Thyroid gland (tissue), 4 donors: ENCODE measurements around the gene CENPE. TPM values are rescaled to one million over a fixed set of nuclear protein-coding genes. Genes with fewer than 3 reads are reported as not detected.

Experiments used
- DNase-seq, 2 donors: peaks; one replicate each; pipeline ENCODE4 v3.0.0-alpha.2; 2019
- H3K27ac ChIP-seq, 3 donors: fragments of 200-600 bp; sonication (generic); 1 replicate in 2 of 3; 2 replicates in 1 of 3; pipeline ENCODE4 v1.5.1; 2016 to 2019; ENCODE audit warnings: mild to moderate bottlenecking in 1 of 3, moderate library complexity in 1 of 3
- H3K27me3 ChIP-seq: fragments of 200-600 bp; sonication (generic); one replicate; pipeline ENCODE4 v1.5.1; 2019
- H3K36me3 ChIP-seq, 2 donors: fragments of 200-600 bp; sonication (generic); one replicate each; pipeline ENCODE4 v1.5.1; 2016 to 2019
- H3K4me1 ChIP-seq, 2 donors: fragments of 200-600 bp; sonication (generic); one replicate each; pipeline ENCODE4 v1.5.1; 2017 to 2019
- H3K4me3 ChIP-seq, 3 donors: fragments of 200-600 bp; sonication (generic); replicated peaks in 1 of 3; 1 replicate in 2 of 3; 2 replicates in 1 of 3; pipeline ENCODE4 v1.5.1; 2016; ENCODE audit warnings: mild to moderate bottlenecking in 1 of 3
- H3K9me3 ChIP-seq: fragments of 200-600 bp; sonication (generic); one replicate; pipeline ENCODE4 v1.5.1; 2017
- POLR2A ChIP-seq, 2 donors: fragments of 450-650 bp; IDR thresholded peaks; one replicate each; pipeline ENCODE4 v1.6.1; 2017; ENCODE audit warnings: antibody characterized with exemption in 2 of 2, mild to moderate bottlenecking in 2 of 2, moderate library complexity in 1 of 2
- WGBS, 2 donors: methylation state at CpG; one replicate each; pipeline ENCODE4 v1.1.5; 2017; 5-methylcytosine and 5-hydroxymethylcytosine counted together
- intact Hi-C: fragments of 100-400 bp; cut with DNase I; formaldehyde crosslinking; loops from one replicate; pipeline ENCODE4 v1.15.1; 2023
- total RNA-seq, 4 donors: library from RNA; depleted of rRNA; stranded (reverse); fragments of >200 nt; gene quantifications; one replicate each; pipeline ENCODE4 v1.2.3, GENCODE V29; 2016
- TF ChIP-seq, protein P1 (sequence below), 6 experiments: fragments of 200-600 bp in 3 of 6; fragments of 450-650 bp in 3 of 6; sonication (generic) in 3 of 6; IDR thresholded peaks; one replicate each; pipeline ENCODE4 v1.5.1; 2016 to 2019; ENCODE audit warnings: antibody characterized with exemption in 6 of 6, mild to moderate bottlenecking in 2 of 6, inconsistent platforms in 1 of 6, moderate library complexity in 1 of 6

The CENPE gene
- total RNA-seq, 4 donors from 2014 or later: 0.38 to 0.78 (median 0.53) TPM

DNA sequence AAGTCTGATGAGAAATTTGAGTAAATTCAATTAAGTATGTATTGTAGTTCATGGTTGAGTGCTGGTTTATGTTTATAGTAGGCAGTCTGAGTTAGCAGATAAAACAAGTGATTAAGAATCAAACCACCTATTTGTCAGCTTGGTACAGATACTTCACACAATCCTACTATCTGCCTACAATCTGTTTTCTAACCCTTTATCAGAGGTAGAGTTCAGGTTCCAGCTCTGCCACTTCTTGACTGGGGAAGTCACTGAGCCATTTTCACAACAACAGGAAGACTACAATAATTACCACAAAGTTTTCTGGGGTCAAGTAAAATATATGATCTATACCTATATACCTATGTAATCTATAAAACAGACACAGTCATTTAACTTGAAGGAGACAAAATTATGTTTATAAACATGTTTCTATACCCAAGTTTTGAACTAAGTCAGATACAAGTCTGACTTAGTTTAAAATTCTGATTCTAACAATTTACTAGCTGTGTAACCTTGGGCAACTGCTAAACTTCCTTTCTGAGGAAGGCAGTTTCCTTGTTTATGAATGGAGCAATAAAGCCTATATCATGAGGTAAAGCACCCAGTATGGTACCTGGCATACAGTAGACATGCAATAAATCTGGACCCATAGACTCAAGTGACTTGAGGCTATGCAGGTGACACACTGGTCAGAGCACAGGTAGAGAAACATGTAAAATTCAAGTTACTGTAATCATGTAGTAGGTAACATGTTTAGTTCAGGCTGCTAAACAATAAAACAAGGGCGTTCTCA, 61.3 kb downstream of the CENPE start:
- Histone ChIP-seq H3K4me3 (no peak overlapping the region), H3K27me3 (no peaks in the 10 kb centered on the region), H3K4me1 (no peaks in the 10 kb centered on the region), H3K9me3 (no peaks in the 10 kb centered on the region), H3K36me3 (no peaks in the 10 kb centered on the region), H3K27ac (no peak overlapping the region)
- TF ChIP-seq, protein P1, sequence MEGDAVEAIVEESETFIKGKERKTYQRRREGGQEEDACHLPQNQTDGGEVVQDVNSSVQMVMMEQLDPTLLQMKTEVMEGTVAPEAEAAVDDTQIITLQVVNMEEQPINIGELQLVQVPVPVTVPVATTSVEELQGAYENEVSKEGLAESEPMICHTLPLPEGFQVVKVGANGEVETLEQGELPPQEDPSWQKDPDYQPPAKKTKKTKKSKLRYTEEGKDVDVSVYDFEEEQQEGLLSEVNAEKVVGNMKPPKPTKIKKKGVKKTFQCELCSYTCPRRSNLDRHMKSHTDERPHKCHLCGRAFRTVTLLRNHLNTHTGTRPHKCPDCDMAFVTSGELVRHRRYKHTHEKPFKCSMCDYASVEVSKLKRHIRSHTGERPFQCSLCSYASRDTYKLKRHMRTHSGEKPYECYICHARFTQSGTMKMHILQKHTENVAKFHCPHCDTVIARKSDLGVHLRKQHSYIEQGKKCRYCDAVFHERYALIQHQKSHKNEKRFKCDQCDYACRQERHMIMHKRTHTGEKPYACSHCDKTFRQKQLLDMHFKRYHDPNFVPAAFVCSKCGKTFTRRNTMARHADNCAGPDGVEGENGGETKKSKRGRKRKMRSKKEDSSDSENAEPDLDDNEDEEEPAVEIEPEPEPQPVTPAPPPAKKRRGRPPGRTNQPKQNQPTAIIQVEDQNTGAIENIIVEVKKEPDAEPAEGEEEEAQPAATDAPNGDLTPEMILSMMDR (IDR thresholded peaks at IDR 0.05): no peak
- no peak for TF ChIP-seq POLR2A (IDR thresholded peaks at IDR 0.05)
- intact Hi-C loops: no loop called here
- no peak for DNase-seq
- WGBS, 2 donors: 93 to 94% methylated on average over 1 of the region's 1 CpG

DNA sequence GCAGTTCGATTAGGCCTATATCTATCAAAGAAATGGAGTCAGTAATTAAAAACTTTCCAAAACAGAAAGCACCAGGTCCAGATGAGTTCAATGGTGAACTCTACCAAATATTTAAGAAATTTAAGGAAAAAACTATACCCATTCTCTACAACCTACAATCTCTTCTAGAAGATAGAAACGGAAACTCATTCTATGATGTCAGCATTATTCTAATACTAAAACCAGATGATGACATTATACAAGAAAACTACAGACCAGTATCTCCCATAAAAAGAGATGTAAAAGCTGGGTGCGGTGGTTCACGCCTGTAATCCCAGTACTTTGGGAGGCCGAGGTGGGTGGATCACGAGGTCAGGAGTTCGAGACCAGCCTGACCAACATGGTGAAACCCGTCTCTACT, 69.0 kb downstream of the CENPE start:
- Histone ChIP-seq H3K36me3 (no peaks in the 10 kb centered on the region), H3K4me3 (no peak overlapping the region), H3K27me3 (no peaks in the 10 kb centered on the region), H3K4me1 (no peaks in the 10 kb centered on the region), H3K9me3 (no peaks in the 10 kb centered on the region), H3K27ac (no peak overlapping the region)
- no peak for TF ChIP-seq POLR2A (IDR thresholded peaks at IDR 0.05)
- TF ChIP-seq, protein P1 (IDR thresholded peaks at IDR 0.05): no peak
- intact Hi-C loops: no loop called here
- 98% methylated on average over 8 of the region's 8 CpGs for WGBS, 2 donors
- no peak for DNase-seq

DNA sequence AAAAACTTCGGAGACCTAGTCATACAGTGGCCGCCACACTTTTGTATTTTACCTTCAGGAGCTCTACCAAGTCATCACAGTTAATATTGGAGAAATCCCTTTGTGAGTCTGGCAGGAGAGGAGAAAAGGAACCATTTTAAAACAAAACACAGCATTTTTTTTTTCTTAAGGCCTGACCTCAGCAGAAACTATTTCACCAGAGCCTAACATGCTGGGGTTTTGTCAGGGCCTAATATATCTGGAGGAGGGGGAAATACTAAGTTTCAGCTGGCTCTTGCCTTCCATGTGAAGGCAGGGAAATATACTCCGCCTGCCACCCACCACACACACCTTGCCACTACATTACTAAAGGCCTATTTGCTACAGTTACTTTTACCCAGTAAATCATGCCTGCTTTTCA, 72.0 kb downstream of the CENPE start:
- Histone ChIP-seq H3K27me3 (no peaks in the 10 kb centered on the region), H3K9me3 (no peaks in the 10 kb centered on the region), H3K4me3 (no peak overlapping the region), H3K4me1 (no peaks in the 10 kb centered on the region), H3K36me3 (no peaks in the 10 kb centered on the region), H3K27ac (no peak overlapping the region)
- DNase-seq: no peak
- intact Hi-C loops: no loop called here
- WGBS, 2 donors: 90 to 95% methylated on average over 3 of the region's 3 CpGs
- TF ChIP-seq, protein P1 (IDR thresholded peaks at IDR 0.05): no peak
- TF ChIP-seq POLR2A (IDR thresholded peaks at IDR 0.05): no peak

DNA sequence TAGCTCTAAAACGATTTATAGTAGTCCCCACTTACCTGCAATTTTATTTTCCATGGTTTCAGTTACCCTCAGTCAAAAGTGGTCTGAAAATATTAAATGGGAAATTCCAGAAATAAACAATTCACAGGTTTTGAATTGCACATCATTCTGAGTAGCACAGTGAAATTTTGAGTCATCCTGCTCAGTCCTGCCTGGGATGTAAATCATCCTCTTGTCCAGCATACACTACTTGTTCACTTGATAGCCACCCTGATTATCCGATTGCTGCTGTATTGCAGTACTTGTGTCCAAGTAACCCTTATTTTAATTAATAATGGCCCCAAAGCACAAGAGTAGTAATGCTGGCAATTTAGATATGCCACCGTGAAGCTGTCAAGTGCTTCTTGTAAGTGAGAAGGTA, 75.0 kb downstream of the CENPE start:
- 75 to 79% methylated on average over 3 of the region's 3 CpGs for WGBS, 2 donors
- Histone ChIP-seq H3K27me3 (no peaks in the 10 kb centered on the region), H3K4me1 (no peaks in the 10 kb centered on the region), H3K36me3 (no peaks in the 10 kb centered on the region), H3K27ac (no peak overlapping the region), H3K9me3 (no peaks in the 10 kb centered on the region), H3K4me3 (no peak overlapping the region)
- TF ChIP-seq, protein P1 (IDR thresholded peaks at IDR 0.05): no peak
- TF ChIP-seq POLR2A (IDR thresholded peaks at IDR 0.05): no peak
- intact Hi-C loops: no loop called here
- no peak for DNase-seq

DNA sequence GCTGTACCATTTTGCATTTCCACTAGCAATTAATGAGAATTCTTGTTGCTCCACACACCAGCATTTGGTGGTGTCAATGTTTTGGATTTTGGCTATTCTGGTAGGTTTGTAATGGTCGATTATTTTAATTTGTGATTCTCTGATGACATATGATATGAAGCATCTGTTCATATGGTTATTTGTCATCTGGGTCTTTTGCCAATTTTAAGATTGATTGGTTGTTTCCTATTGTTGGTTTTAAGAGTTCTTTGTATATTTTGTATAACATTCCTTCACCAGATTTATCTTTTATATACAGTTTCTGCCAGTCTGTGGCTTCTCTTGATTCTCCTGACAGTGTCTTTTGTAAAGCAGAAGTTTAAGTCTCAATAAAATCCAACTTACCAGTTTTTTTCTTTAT, 80.0 kb downstream of the CENPE start:
- H3K4me1 ChIP-seq: no peaks in the 10 kb centered on the region
- H3K27ac ChIP-seq: no peak overlapping the region
- TF ChIP-seq, protein P1 (IDR thresholded peaks at IDR 0.05): no peak
- no peak for TF ChIP-seq POLR2A (IDR thresholded peaks at IDR 0.05)
- peaks cover 3% of the 10 kb centered on the region for H3K9me3 ChIP-seq
- 88 to 95% methylated on average over 1 of the region's 1 CpG for WGBS, 2 donors
- no peak overlapping the region for H3K4me3 ChIP-seq
- no peaks in the 10 kb centered on the region for H3K36me3 ChIP-seq
- no peak for DNase-seq
- no peaks in the 10 kb centered on the region for H3K27me3 ChIP-seq
- intact Hi-C loops: no loop called here
